Prostate gland (tissue), 2 donors: ENCODE data around the gene ACAD9. TPM values are rescaled to one million over a fixed set of nuclear protein-coding genes. Genes with fewer than 3 reads are reported as not detected.
"Not testable (repeated sequence)": the region's sequence is repeated elsewhere in the genome, so short reads cannot be mapped to it uniquely, and the experiment has no call there.

Experiments used
- DNase-seq: peaks from one replicate; pipeline ENCODE4 v3.0.0-alpha.2; 2019; ENCODE audit warnings: low spot score
- H3K27ac ChIP-seq, 2 donors: fragments of 200-600 bp; sonication (generic); 2 replicates each; pipeline ENCODE4 v1.5.1; 2017 to 2019
- H3K27me3 ChIP-seq: fragments of 200-600 bp; sonication (generic); replicated peaks from 2 replicates; pipeline ENCODE4 v1.5.1; 2019; ENCODE audit not compliant: insufficient read depth
- H3K36me3 ChIP-seq, 2 donors: fragments of 200-600 bp; sonication (generic); 1 replicate in 1 of 2; 2 replicates in 1 of 2; pipeline versions ENCODE4 v1.5.1 to v1.8.1; 2017 to 2019
- H3K4me1 ChIP-seq: fragments of 200-600 bp; sonication (generic); replicated peaks from 2 replicates; pipeline ENCODE4 v1.5.1; 2019
- H3K4me3 ChIP-seq, 2 donors: fragments of 200-600 bp; sonication (generic); 2 replicates each; pipeline ENCODE4 v1.5.1; 2017 to 2019
- H3K9me3 ChIP-seq: fragments of 200-600 bp; sonication (generic); 2 replicates; pipeline ENCODE4 v1.5.1; 2017
- CTCF ChIP-seq, 4 experiments: fragments of 200-600 bp in 2 of 4; fragments of 450-650 bp in 2 of 4; sonication (generic) in 2 of 4; IDR thresholded peaks; 1 replicate in 3 of 4; 2 replicates in 1 of 4; pipeline ENCODE4 v1.5.1; 2016 to 2019; ENCODE audit warnings: antibody characterized with exemption in 4 of 4, mild to moderate bottlenecking in 2 of 4, moderate library complexity in 2 of 4
- POLR2A ChIP-seq: fragments of 450-650 bp; IDR thresholded peaks from one replicate; pipeline ENCODE4 v1.6.1; 2016; ENCODE audit warnings: antibody characterized with exemption, mild to moderate bottlenecking
- POLR2AphosphoS5 ChIP-seq: sonication (generic); formaldehyde crosslinking; IDR thresholded peaks from one replicate; pipeline ENCODE4 v1.6.1; 2017; ENCODE audit warnings: antibody characterized with exemption
- WGBS: methylation state at CpG from one replicate; pipeline ENCODE4 v1.1.5; 2018; 5-methylcytosine and 5-hydroxymethylcytosine counted together
- intact Hi-C: fragments of 100-400 bp; cut with DNase I; formaldehyde crosslinking; loops from one replicate; pipeline ENCODE4 v1.14.2; 2022
- total RNA-seq, 2 donors: library from RNA; depleted of rRNA; stranded (reverse); fragments of >200 nt; gene quantifications; one replicate each; pipeline ENCODE4 v1.1.0, GENCODE V29; 2016

ACAD9 gene
- total RNA-seq, 2 donors from 2014 or later: 39.3 to 66.5 TPM

DNA sequence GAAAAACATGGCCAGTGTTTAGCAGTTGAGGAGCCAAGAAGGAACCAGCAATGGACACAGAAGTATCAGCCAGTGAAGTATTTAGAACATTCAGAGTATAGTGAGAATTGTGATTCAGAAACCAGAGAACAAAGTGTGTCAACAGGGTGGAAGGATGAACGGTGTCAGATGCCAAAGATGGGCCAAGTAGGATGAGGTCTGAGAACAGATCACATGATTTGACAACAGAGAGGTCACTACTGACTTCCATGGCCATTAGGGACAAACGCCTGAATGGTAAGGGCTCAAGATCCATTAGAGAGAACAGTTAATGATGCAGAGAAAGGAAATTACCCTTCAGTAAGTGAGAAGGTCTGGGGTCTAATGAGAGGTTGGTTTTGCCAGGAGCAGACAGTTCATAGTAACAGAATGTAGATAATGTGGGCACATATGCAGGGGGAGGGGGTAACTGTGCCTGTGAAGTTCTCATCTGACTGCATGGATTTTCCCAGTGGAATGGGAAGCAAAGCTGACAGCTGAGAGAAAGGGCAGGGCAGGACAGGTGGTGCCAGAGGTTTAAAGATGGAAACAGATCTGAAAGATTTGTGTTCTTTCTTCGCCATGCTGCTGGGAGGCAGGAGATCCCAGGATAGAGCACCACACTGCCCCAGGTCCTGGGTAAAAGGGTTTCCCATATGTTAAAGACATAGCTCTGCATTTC lies 4.8 kb upstream of the ACAD9 start:
- no peak overlapping the region for H3K27ac ChIP-seq
- no peak overlapping the region for H3K4me3 ChIP-seq
- intact Hi-C loops: no loop called here
- no peaks in the 10 kb centered on the region for H3K36me3 ChIP-seq
- no peaks in the 10 kb centered on the region for H3K4me1 ChIP-seq
- no peak for TF ChIP-seq POLR2AphosphoS5
- 34% methylated on average over 3 of the region's 3 CpGs for WGBS
- DNase-seq: no peak
- H3K27me3 ChIP-seq: no peaks in the 10 kb centered on the region
- no peaks in the 10 kb centered on the region for H3K9me3 ChIP-seq

GRCh38 chr3:128875556-128876120 lies 3.8 kb upstream of the ACAD9 start:
- intact Hi-C loops: no loop called here

GRCh38 chr3:128878011-128878457 lies 1.4 kb upstream of the ACAD9 start:
- no peaks in the 10 kb centered on the region for H3K9me3 ChIP-seq
- peak overlapping the region; percentile 84 to 89 for H3K27ac ChIP-seq
- intact Hi-C loops: no loop called here
- H3K27me3 ChIP-seq: no peaks in the 10 kb centered on the region
- 49% methylated on average over 7 of the region's 7 CpGs for WGBS
- H3K4me3 ChIP-seq: peak overlapping the region; percentile 74 to 91
- no peaks in the 10 kb centered on the region for H3K36me3 ChIP-seq
- peaks cover 7% of the 10 kb centered on the region for H3K4me1 ChIP-seq
- TF ChIP-seq POLR2AphosphoS5 (no peak), CTCF (IDR thresholded peaks at IDR 0.05) (no peak), POLR2A (no peak)
- DNase-seq: no peak

More at GRCh38 chr3:128875556-128876120, 3.8 kb upstream of the ACAD9 start:
- Histone ChIP-seq H3K36me3 (no peaks in the 10 kb centered on the region), H3K27ac (no peak overlapping the region), H3K4me1 (peaks cover 7% of the 10 kb centered on the region), H3K27me3 (no peaks in the 10 kb centered on the region), H3K9me3 (no peaks in the 10 kb centered on the region), H3K4me3 (no peak overlapping the region)
- no peak for TF ChIP-seq POLR2A
- no peak for TF ChIP-seq POLR2AphosphoS5
- peak in 1 of 4 experiments; percentile 38 for TF ChIP-seq CTCF (IDR thresholded peaks at IDR 0.05)
- WGBS: 58% methylated on average over 12 of the region's 12 CpGs
- no peak for DNase-seq

DNA sequence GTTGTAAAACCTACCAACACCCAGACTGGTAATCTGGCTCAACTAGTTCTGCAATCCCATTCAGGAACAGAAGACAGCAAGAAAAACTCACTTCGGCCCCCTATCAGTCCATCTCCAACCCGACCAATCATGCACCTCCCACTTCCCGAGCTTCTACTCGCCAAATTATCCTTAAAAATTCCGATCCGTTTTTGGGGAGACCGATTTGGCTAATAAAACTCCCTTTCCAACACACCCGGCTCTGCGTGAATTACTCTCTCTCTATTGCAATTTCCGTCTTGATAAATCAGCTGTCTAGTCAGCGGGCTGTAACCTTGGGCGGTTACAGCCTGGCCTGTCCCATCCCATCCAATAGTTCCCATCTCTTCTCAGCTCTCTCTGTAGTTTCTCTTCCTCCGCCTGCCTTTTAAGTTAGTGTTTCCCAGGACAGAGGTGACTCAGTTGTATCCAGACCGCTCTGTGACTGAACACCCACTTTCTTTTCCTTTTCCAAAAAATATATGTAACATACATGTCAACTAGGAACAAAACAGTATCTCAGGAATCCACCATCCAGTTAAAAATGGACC lies 780 bp upstream of the ACAD9 start:
- intact Hi-C loops: no loop called here
- H3K4me1 ChIP-seq: peaks cover 7% of the 10 kb centered on the region
- DNase-seq: no peak
- H3K27me3 ChIP-seq: no peaks in the 10 kb centered on the region
- peak overlapping the region; percentile 74 to 91 for H3K4me3 ChIP-seq
- TF ChIP-seq POLR2AphosphoS5: no peak
- H3K9me3 ChIP-seq: no peaks in the 10 kb centered on the region
- no peaks in the 10 kb centered on the region for H3K36me3 ChIP-seq
- WGBS: under 1% methylated on average over 14 of the region's 14 CpGs
- H3K27ac ChIP-seq: peak overlapping the region; percentile 84 to 89

DNA sequence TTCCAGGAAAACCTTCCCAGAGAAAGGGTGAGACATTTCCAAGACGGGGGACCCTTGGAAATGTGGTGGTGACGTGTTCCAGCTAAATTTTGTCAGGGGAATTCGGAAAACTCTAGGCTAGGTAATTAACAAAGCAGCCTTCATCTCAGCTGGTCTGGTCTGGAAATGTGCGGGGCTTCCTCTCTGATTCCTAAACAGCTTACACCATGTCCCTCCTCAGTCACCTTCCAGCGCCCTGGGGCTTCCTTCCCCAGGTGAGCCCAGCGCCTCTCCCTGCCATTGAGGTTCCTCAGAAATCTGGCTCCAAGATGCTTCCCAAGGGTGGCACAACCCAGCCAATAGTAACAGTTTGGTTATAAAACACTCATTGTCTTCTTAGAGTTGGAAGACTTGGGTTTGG lies 571 bp downstream of the ACAD9 start:
- Histone ChIP-seq H3K4me3 (peak overlapping the region; percentile 74 to 91), H3K9me3 (no peaks in the 10 kb centered on the region), H3K27ac (peak overlapping the region; percentile 84 to 89), H3K36me3 (no peaks in the 10 kb centered on the region), H3K4me1 (peaks cover 7% of the 10 kb centered on the region), H3K27me3 (no peaks in the 10 kb centered on the region)
- no peak for TF ChIP-seq POLR2A
- no peak for TF ChIP-seq POLR2AphosphoS5
- no peak for TF ChIP-seq CTCF (IDR thresholded peaks at IDR 0.05)
- no peak for DNase-seq
- intact Hi-C loops: no loop called here
- 5% methylated on average over 6 of the region's 6 CpGs for WGBS

GRCh38 chr3:128880455-128880854 lies 1.0 kb downstream of the ACAD9 start:
- WGBS: 66% methylated on average over 12 of the region's 12 CpGs
- H3K27ac ChIP-seq, H3K4me1 ChIP-seq, H3K27me3 ChIP-seq, H3K9me3 ChIP-seq, DNase-seq, intact Hi-C loops, H3K36me3 ChIP-seq: not testable (repeated sequence)
- peak overlapping the region; percentile 74 to 91 for H3K4me3 ChIP-seq
